ENCODE results near the gene PRR13.
"Not testable (repeated sequence)": the region's sequence is repeated elsewhere in the genome, so short reads cannot be mapped to it uniquely, and the experiment has no call there.

The PRR13 gene

GRCh38 chr12:53424626-53425514 lies 16.7 kb upstream of the PRR13 start:
- DNase-seq: peak; percentile 84 to 87
- TF ChIP-seq POLR2A (IDR thresholded peaks at IDR 0.05; ENCODE audit: low read length) (peak; percentile 45), GATA1 (IDR thresholded peaks at IDR 0.05; ENCODE audit: low read depth, low read length) (no peak)

GRCh38 chr12:53425515-53426150 lies 15.9 kb upstream of the PRR13 start:
- no peak for DNase-seq
- TF ChIP-seq POLR2A (IDR thresholded peaks at IDR 0.05; ENCODE audit: low read length) (no peak), GATA1 (IDR thresholded peaks at IDR 0.05; ENCODE audit: low read depth, low read length) (no peak)

DNA sequence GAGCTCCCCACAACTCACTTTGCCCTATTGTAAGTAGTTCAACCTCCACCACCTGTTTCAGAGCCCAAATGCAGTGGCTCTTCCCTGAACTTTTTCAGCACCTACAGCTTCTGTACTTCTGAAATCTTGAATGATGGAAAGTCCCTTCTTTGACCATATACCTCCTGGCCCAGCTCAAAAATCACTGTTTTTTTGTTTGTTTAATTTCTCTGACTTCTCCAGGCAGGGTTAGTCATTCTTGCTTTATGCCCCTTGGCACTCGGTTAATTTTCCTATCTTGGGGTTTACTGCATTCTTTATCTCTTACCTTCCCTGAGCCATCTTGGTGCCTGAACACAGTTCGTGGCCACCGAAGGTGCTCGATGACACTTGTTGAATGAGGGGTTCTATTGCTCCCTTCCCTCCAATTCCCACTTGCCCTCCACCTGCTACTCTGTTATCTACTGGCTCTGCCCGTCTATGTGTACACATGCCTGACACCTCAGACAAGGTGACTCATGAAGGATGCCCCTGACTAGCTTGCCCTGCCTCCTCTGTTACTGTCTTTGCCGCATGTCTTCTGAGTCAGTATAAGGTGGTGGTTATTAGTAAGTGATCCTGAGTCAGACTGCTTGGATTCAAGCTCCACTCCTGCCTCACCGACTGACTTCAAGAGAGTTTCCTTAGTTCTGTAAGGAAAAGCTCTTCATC lies 13.5 kb upstream of the PRR13 start:
- TF ChIP-seq GATA1 (IDR thresholded peaks at IDR 0.05; ENCODE audit: low read depth, low read length) (no peak), POLR2A (IDR thresholded peaks at IDR 0.05; ENCODE audit: low read length) (no peak)
- DNase-seq: peak in 1 of 2 experiments; percentile 51

GRCh38 chr12:53428741-53429140 lies 12.8 kb upstream of the PRR13 start:
- TF ChIP-seq GATA1 (IDR thresholded peaks at IDR 0.05; ENCODE audit: low read depth, low read length): no peak
- TF ChIP-seq POLR2A (IDR thresholded peaks at IDR 0.05; ENCODE audit: low read length): no peak
- DNase-seq: no peak

DNA sequence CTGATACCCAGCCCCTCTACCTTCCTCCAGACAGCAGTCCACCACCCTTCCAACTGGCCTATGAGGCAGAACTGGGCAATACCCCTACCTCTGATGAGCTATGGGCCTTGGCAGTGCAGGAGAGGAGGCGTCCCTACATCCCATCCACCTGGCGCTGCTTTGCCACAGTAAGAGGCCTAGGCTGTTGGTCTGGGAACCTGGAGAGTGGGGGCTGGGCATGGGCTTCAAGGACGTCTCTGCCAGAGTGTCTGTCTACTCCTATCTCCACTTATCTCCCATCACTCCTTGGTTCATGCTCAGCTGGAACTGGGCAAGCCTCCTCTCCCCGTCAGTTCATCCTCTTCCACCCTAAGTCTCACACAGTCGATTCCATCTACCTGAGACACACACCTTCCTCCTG lies 11.4 kb upstream of the PRR13 start:
- TF ChIP-seq GATA1 (IDR thresholded peaks at IDR 0.05; ENCODE audit: low read depth, low read length) (no peak), POLR2A (IDR thresholded peaks at IDR 0.05; ENCODE audit: low read length) (no peak)
- no peak for DNase-seq

GRCh38 chr12:53431187-53431586 lies 10.3 kb upstream of the PRR13 start:
- no peak for TF ChIP-seq POLR2A (IDR thresholded peaks at IDR 0.05; ENCODE audit: low read length)
- TF ChIP-seq GATA1 (IDR thresholded peaks at IDR 0.05; ENCODE audit: low read depth, low read length): no peak
- no peak for DNase-seq

DNA sequence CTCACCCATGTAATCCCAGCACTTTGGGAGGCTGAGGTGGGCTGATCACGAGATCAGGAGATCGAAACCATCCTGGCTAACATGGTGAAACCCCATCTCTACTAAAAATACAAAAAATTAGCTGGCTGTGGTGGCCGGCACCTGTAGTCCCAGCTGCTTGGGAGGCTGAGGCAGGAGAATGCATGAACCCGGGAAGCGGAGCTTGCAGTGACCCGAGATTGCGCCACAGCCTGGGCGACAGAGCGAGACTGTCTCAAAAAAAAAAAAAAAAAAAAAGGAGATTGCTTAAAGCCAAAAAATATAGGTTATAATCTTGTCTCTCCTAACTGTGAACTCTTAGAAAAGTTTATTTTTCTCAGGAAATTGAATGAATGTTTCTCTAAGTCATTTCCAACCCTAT lies 6.2 kb upstream of the PRR13 start:
- DNase-seq: not testable (repeated sequence)

DNA sequence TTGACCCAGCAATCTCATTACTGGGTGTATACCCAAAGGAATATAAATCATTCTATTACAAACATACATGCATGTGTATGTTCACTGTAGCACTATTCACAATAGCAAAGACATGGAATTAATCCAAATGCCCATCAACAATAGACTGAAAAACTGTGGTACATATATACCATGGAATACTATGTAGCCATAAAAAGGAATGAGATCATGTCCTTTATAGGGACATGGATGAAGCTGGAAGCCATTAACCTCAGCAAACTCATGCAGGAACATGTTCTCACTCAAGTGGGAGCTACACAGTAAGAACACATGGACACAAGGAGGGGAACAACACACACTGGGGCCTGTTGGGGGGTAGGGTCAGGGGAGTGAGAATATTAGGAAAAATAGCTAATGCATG lies 2.0 kb upstream of the PRR13 start:
- DNase-seq: not testable (repeated sequence)

DNA sequence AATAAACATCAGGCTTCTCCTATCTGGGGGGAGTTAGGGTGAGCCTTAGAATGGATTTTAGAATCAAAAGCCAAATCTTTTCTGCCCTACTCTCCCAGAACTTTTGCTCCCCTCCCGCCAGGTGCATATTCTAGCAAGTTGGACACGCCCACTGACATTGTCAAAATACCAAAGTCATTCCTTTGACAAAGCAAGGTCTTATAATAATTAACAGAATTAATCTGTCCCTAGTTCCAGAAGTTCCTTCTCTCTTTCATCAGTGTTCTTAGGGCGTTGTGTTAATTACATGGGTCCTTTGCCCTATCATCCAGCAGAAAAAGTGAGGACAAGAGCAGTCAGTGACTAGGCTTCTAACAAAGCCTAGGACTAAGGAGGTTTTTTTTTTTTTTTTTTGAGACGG lies 2.4 kb downstream of the PRR13 start:
- no peak for TF ChIP-seq POLR2A (IDR thresholded peaks at IDR 0.05; ENCODE audit: low read length)
- TF ChIP-seq GATA1 (IDR thresholded peaks at IDR 0.05; ENCODE audit: low read depth, low read length): no peak
- DNase-seq: no peak

DNA sequence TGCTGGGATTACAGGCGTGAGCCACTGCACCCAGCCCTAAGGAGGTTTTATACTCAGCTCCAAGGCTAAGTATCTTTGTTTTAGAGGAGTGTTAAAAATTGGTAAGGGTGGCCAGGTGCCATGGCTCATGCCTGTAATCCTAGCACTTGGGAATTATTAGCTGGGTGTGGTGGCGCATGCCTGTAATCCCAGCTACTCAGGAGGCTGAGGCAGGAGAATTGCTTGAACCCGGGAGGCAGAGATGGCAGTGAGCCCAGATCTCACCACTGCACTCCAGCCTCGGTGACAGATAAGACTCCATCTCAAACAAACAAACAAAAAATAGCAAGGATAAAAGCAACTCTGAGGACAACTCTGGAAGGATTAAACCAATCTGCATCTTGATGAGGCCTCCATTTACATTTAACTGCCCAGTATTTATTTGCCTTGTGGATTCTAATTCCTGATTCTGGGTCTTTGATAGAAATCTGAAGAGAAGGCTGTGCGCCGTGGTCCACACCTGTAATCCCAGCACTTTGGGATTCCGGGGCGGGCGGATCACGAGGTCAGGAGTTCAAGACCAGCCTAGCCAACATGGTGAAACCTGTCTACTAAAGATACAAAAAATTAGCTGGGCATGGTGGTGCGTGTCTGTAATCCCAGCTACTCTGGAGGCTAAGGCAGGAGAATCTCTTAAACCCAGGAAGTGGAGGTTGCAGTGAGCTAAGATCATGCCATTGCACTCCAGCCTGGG lies 3.2 kb downstream of the PRR13 start:
- not testable (repeated sequence) for DNase-seq

GRCh38 chr12:53450936-53451335 lies 9.4 kb downstream of the PRR13 start:
- TF ChIP-seq GATA1 (IDR thresholded peaks at IDR 0.05; ENCODE audit: low read depth, low read length) (no peak), POLR2A (IDR thresholded peaks at IDR 0.05; ENCODE audit: low read length) (no peak)
- no peak for DNase-seq

- peak; percentile 99 to 100 for DNase-seq
- no peak for TF ChIP-seq GATA1 (IDR thresholded peaks at IDR 0.05; ENCODE audit: low read depth, low read length)
- peak; percentile 84 for TF ChIP-seq POLR2A (IDR thresholded peaks at IDR 0.05; ENCODE audit: low read length)
Observed at GRCh38 chr12:53451661-53452158, 10.2 kb downstream of the PRR13 start, which contains the start of gene PCBP2. PCBP2 (plus strand) TSS chr12:53452102; CDS start chr12:53454801, 2,699 bp downstream.

DNA sequence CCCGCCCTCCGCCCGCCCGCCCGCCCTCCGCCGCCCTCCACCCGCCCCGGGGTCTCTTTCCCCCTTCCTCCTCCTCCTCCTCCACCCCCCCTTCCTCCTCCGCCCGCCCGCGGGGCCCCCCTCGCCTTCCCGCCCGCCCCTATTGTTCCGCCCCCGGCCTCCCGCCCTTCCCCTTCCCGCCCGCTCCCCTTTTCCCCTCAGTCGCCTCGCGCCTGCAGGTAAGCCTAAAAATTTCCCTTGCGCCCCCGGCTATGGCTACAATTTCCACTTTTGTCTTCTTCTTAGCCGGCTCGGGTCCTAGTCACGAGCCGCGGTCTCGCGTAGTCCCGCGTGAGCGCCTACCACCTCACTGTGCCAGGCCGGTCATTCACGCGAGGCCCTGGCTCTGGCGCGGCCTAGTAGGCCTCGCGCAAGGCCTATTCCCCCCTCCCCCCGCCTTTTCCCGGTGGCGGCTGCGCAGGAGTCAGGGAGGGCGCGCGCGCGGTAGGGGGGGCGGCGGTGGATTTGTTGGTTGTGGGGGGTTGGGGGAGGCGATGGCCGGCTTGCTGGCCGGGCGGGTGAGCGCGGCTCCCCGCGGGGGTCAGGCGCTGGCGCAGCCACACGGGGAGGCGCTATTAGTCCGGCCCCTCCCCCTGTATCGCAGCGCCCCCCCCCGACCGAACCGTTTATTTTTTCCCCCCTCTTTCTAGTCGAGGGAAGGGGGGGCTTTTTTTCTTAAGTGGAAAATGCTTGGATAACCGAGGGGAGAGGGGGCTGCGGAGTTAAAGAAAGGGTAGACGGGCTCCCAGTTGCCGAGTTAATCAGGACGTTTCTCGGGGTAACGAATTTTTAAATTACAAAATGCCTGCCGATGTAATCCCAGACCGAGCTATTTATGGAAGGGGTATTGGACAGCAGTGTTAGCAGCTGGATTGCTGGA lies 10.9 kb downstream of the PRR13 start:
- TF ChIP-seq POLR2A (IDR thresholded peaks at IDR 0.05; ENCODE audit: low read length) (no peak), GATA1 (IDR thresholded peaks at IDR 0.05; ENCODE audit: low read depth, low read length) (no peak)
- DNase-seq: peak; percentile 90 to 96

Data from erythroblast (primary cell).